OCI-LY1 (cell line): ENCODE results near the gene RSBN1L.

Source experiments
- H2AFZ ChIP-seq: fragments of 200-600 bp; sonication (generic), shearing (Covaris generic); 2 replicates; pipeline ENCODE4 v1.6.0; 2014; ENCODE audit warnings: antibody characterized with exemption, mild to moderate bottlenecking, low read length
- H3F3A ChIP-seq: fragments of 200-600 bp; sonication (generic), shearing (Covaris generic); 2 replicates; pipeline ENCODE4 v1.6.0; 2014; ENCODE audit warnings: mild to moderate bottlenecking, antibody characterized with exemption, low read length, moderate library complexity; ENCODE audit not compliant: insufficient read depth
- H3K27ac ChIP-seq: fragments of 200-600 bp; sonication (generic); 2 replicates; pipeline ENCODE4 v1.5.1; 2014; ENCODE audit warnings: low read length, mixed run types, mild to moderate bottlenecking, low read depth; ENCODE audit not compliant: poor library complexity, severe bottlenecking
- H3K27me3 ChIP-seq: fragments of 200-600 bp; sonication (generic); 2 replicates; pipeline ENCODE4 v1.6.0; 2014; ENCODE audit warnings: antibody characterized with exemption, mild to moderate bottlenecking, low read length, moderate library complexity; ENCODE audit not compliant: insufficient read depth
- H3K36me3 ChIP-seq: fragments of 200-600 bp; sonication (generic); 2 replicates; pipeline ENCODE4 v1.6.1; 2014; ENCODE audit warnings: mild to moderate bottlenecking, antibody characterized with exemption, low read length, moderate library complexity, mixed read lengths; ENCODE audit not compliant: insufficient read depth
- H3K4me1 ChIP-seq: fragments of 200-600 bp; sonication (generic); 2 replicates; pipeline ENCODE4 v1.5.1; 2014; ENCODE audit warnings: mild to moderate bottlenecking, low read length, moderate library complexity; ENCODE audit not compliant: insufficient read depth, severe bottlenecking
- H3K4me2 ChIP-seq: fragments of 200-600 bp; sonication (generic), shearing (Covaris generic); 2 replicates; pipeline ENCODE4 v1.6.1; 2014; ENCODE audit warnings: low read length
- H3K4me3 ChIP-seq: fragments of 200-600 bp; sonication (generic); 2 replicates; pipeline ENCODE4 v1.5.1; 2014; ENCODE audit warnings: low read length, low read depth, mild to moderate bottlenecking, mixed read lengths; ENCODE audit not compliant: poor library complexity, severe bottlenecking
- H3K79me2 ChIP-seq: fragments of 200-600 bp; shearing (Covaris generic); 2 replicates; pipeline ENCODE4 v1.6.1; 2016; ENCODE audit warnings: mixed run types, low read length, mixed read lengths; ENCODE audit not compliant: insufficient read depth
- H3K9ac ChIP-seq: fragments of 200-600 bp; sonication (generic), shearing (Covaris generic); 2 replicates; pipeline ENCODE4 v1.6.1; 2014; ENCODE audit warnings: mild to moderate bottlenecking, low read length, mixed read lengths
- H3K9me2 ChIP-seq: fragments of 200-600 bp; sonication (generic), shearing (Covaris generic); 2 replicates; pipeline ENCODE4 v1.6.1; 2014; ENCODE audit warnings: low read depth, mild to moderate bottlenecking, low read length, mixed read lengths
- H3K9me3 ChIP-seq: fragments of 200-600 bp; shearing (Covaris generic); 2 replicates; pipeline ENCODE4 v1.6.1; 2014; ENCODE audit warnings: low read length, mixed read lengths
- H4K20me1 ChIP-seq: fragments of 200-600 bp; sonication (generic), shearing (Covaris generic); 2 replicates; pipeline ENCODE4 v1.6.0; 2016; ENCODE audit warnings: mild to moderate bottlenecking, low read length; ENCODE audit not compliant: insufficient read depth
- EZH2 ChIP-seq: fragments of 200-600 bp; sonication (generic), shearing (Covaris generic); IDR thresholded peaks from 2 replicates; pipeline ENCODE4 v1.8.0; 2017; ENCODE audit warnings: borderline replicate concordance, mixed run types, mild to moderate bottlenecking, antibody characterized with exemption, low read length, moderate library complexity, mixed read lengths
- TF ChIP-seq, protein P1 (sequence below): fragments of 200-600 bp; sonication (generic), shearing (Covaris generic); IDR thresholded peaks from 2 replicates; pipeline ENCODE4 v1.5.1; 2017; ENCODE audit warnings: mild to moderate bottlenecking, antibody characterized with exemption, low read length, moderate library complexity, mixed read lengths

The RSBN1L gene

DNA sequence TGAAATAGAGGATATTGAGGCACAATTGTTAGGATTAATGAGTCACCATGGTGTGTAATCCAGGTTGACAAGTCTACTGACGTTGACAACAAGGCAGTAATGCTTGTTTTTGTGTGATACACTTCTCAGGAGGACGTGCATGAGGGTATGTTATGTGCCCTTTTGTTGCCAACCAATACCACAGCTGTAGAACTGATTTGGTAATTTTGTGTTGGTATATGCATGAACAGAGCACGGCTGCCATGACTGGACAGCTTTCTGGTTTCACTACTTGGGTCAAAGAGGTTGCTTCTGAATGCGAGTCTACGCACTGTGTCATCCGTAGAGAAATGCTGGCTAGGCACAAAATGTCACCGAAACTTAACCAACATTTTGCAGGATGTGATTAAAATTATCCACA lies 135.2 kb downstream of the RSBN1L start:
- H3K4me2 ChIP-seq, result peak overlapping the region; percentile 52
- TF ChIP-seq, protein P1, sequence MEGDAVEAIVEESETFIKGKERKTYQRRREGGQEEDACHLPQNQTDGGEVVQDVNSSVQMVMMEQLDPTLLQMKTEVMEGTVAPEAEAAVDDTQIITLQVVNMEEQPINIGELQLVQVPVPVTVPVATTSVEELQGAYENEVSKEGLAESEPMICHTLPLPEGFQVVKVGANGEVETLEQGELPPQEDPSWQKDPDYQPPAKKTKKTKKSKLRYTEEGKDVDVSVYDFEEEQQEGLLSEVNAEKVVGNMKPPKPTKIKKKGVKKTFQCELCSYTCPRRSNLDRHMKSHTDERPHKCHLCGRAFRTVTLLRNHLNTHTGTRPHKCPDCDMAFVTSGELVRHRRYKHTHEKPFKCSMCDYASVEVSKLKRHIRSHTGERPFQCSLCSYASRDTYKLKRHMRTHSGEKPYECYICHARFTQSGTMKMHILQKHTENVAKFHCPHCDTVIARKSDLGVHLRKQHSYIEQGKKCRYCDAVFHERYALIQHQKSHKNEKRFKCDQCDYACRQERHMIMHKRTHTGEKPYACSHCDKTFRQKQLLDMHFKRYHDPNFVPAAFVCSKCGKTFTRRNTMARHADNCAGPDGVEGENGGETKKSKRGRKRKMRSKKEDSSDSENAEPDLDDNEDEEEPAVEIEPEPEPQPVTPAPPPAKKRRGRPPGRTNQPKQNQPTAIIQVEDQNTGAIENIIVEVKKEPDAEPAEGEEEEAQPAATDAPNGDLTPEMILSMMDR, result no peak
- no peak for TF ChIP-seq EZH2
- no peaks in the 10 kb centered on the region for H3K9me2 ChIP-seq
- no peaks in the 10 kb centered on the region for H4K20me1 ChIP-seq
- H2AFZ ChIP-seq, result no peak overlapping the region
- H3K27me3 ChIP-seq, result no peaks in the 10 kb centered on the region
- no peaks in the 10 kb centered on the region for H3K36me3 ChIP-seq
- H3K4me3 ChIP-seq, result peak overlapping the region; percentile 20
- no peaks in the 10 kb centered on the region for H3K9me3 ChIP-seq
- no peaks in the 10 kb centered on the region for H3F3A ChIP-seq
- H3K27ac ChIP-seq, result peak overlapping the region; percentile 59
- H3K4me1 ChIP-seq, result peaks cover 76% of the 10 kb centered on the region
- H3K9ac ChIP-seq, result no peak overlapping the region; the same call in 1 of the 2 replicates
- peaks cover 34% of the 10 kb centered on the region for H3K79me2 ChIP-seq

DNA sequence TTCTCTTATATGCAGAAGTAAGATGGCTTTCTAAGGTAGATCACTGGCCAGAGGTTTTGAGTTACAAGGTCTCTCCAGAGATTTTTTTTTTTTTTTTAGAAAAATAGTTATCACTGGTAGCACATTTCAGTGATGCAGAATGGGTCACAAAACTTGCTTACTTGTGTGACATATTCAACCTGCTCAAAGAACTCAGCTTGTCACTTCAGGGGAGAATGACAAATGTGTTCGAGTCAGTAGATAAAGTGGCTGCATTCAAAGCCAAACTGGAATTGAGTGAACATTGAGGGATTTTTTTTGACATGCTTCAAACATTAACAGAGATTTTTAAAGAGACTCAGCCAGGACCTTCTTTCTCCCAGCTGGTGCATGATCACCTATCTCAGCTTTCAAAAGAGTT lies 135.7 kb downstream of the RSBN1L start:
- Histone ChIP-seq H3K27me3 (no peaks in the 10 kb centered on the region), H3K4me1 (peaks cover 73% of the 10 kb centered on the region), H3K79me2 (peaks cover 31% of the 10 kb centered on the region), H3K9me2 (no peaks in the 10 kb centered on the region), H2AFZ (no peak overlapping the region), H3K27ac (peak overlapping the region; percentile 59), H3K4me3 (peak overlapping the region; percentile 20), H3K9me3 (no peaks in the 10 kb centered on the region), H3K36me3 (no peaks in the 10 kb centered on the region), H3K9ac (no peak overlapping the region; the same call in 1 of the 2 replicates), H4K20me1 (no peaks in the 10 kb centered on the region), H3K4me2 (peak overlapping the region; percentile 52), H3F3A (no peaks in the 10 kb centered on the region)
- no peak for TF ChIP-seq EZH2
- TF ChIP-seq, protein P1, result no peak
